OCI-LY3 (cell line): ENCODE results near the gene GPER1.

Experiments used
- EZH2phosphoT487 ChIP-seq: fragments of 200-600 bp; shearing (Covaris generic); IDR thresholded peaks from 2 replicates; pipeline ENCODE4 v1.6.1; 2018; ENCODE audit warnings: antibody characterized with exemption, mixed run types, low read depth
- TF ChIP-seq, protein P1 (sequence below): fragments of 200-600, 300-600 bp; sonication (generic); IDR thresholded peaks from 2 replicates; pipeline ENCODE4 v1.5.1; 2014; ENCODE audit warnings: antibody characterized with exemption, low read length, low read depth

DNA sequence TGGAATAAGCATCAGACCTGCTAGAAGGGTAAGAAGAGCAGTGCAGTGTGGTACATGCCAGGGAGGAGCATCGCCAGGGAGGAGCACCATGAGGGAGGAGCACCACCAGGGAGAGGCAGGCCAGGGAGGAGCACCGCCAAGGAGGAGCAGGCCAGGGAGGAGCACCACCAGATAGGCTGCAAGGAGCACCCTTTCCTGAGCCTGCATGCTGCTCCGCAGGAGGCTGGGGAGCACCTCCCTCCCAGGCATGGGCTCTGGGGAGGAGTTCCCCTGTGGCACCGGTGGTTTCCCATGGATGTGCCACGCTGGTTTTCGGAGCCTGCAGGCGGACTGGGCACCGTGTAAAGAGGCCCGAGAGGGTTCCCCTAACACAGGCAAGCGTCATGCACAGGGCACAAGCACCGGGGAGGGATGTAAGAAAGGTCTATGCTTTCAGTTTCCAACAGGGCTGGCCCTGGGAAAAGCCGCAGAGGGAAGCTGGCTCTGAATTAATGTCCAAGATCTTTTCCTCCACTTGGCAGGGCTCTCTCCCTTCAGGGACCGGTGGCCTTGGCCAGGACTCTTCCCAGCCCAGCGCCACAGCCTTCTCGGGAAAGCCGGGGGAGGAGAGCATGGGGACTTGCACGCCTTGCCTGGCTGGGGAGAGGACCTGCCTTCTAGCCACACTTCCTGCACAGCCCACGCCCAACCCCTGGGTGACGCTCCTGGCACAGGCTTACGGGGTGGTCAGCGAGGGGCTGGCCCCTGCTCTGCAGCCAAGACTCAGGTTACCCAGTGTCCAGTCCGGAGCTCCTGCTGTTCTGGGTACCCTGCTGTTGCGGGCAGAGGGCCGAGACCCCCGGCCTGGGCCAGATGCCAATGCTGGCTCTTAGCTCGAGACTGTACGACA, 11.5 kb upstream of the GPER1 start:
- TF ChIP-seq, protein P1, sequence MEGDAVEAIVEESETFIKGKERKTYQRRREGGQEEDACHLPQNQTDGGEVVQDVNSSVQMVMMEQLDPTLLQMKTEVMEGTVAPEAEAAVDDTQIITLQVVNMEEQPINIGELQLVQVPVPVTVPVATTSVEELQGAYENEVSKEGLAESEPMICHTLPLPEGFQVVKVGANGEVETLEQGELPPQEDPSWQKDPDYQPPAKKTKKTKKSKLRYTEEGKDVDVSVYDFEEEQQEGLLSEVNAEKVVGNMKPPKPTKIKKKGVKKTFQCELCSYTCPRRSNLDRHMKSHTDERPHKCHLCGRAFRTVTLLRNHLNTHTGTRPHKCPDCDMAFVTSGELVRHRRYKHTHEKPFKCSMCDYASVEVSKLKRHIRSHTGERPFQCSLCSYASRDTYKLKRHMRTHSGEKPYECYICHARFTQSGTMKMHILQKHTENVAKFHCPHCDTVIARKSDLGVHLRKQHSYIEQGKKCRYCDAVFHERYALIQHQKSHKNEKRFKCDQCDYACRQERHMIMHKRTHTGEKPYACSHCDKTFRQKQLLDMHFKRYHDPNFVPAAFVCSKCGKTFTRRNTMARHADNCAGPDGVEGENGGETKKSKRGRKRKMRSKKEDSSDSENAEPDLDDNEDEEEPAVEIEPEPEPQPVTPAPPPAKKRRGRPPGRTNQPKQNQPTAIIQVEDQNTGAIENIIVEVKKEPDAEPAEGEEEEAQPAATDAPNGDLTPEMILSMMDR, result no peak
- no peak for TF ChIP-seq EZH2phosphoT487
